Measurements from ENCODE around the gene ENOX1. TPM values are rescaled to one million over a fixed set of nuclear protein-coding genes. Genes with fewer than 3 reads are reported as not detected.

Gene ENOX1
- total and polyA plus RNA-seq, 4 donors: 0.33 to 7.7 (median 1.1) TPM

GRCh38 chr13:43776501-43777079, 10.2 kb downstream of the ENOX1 start:
- Histone ChIP-seq H3K4me3 (no peak overlapping the region), H3K9ac (ENCODE audit: insufficient read depth in 1 of 2, low read length in 2 of 2) (peak overlapping the region in 1 of 2 donors; percentile 13), H3K36me3 (ENCODE audit: control insufficient read depth in 4 of 4, insufficient read depth in 4 of 4, low read length in 4 of 4) (no peaks in the 10 kb centered on the region), H3K4me1 (ENCODE audit: control insufficient read depth in 5 of 5, insufficient read depth in 5 of 5, low read length in 5 of 5) (peaks cover 0 to 10% (median 0%) of the 10 kb centered on the region in 5 donors), H3K27ac (ENCODE audit: low read depth in 1 of 2, low read length in 1 of 2) (no peak overlapping the region), H3K9me3 (ENCODE audit: control insufficient read depth in 4 of 4, insufficient read depth in 3 of 4, low read length in 3 of 4) (no peaks in the 10 kb centered on the region), H3K27me3 (ENCODE audit: control insufficient read depth in 3 of 3, insufficient read depth in 3 of 3, low read length in 2 of 3) (no peaks in the 10 kb centered on the region)
- no peak for TF ChIP-seq CTCF (IDR thresholded peaks at IDR 0.05; ENCODE audit: control extremely low read depth, extremely low read depth)
- ATAC-seq (ENCODE audit: insufficient read depth, low FRiP score): no peak
- 78 to 82% methylated on average over 2 of the region's 2 CpGs for WGBS, 2 donors
- no peak for DNase-seq

GRCh38 chr13:43776006-43776405, 10.8 kb downstream of the ENOX1 start:
- H3K9ac ChIP-seq (ENCODE audit: insufficient read depth in 1 of 2, low read length in 2 of 2): no peak overlapping the region
- H3K27ac ChIP-seq (ENCODE audit: low read depth in 1 of 2, low read length in 1 of 2): no peak overlapping the region
- H3K9me3 ChIP-seq (ENCODE audit: control insufficient read depth in 4 of 4, insufficient read depth in 3 of 4, low read length in 3 of 4): no peaks in the 10 kb centered on the region
- no peak overlapping the region for H3K4me3 ChIP-seq
- no peak for TF ChIP-seq CTCF (IDR thresholded peaks at IDR 0.05; ENCODE audit: control extremely low read depth, extremely low read depth)
- no peaks in the 10 kb centered on the region for H3K36me3 ChIP-seq (ENCODE audit: control insufficient read depth in 4 of 4, insufficient read depth in 4 of 4, low read length in 4 of 4)
- 75 to 81% methylated on average over 2 of the region's 2 CpGs for WGBS, 2 donors
- DNase-seq (no peak), ATAC-seq (ENCODE audit: insufficient read depth, low FRiP score) (no peak)
- no peaks in the 10 kb centered on the region for H3K27me3 ChIP-seq (ENCODE audit: control insufficient read depth in 3 of 3, insufficient read depth in 3 of 3, low read length in 2 of 3)
- H3K4me1 ChIP-seq (ENCODE audit: control insufficient read depth in 5 of 5, insufficient read depth in 5 of 5, low read length in 5 of 5): peaks cover 0 to 12% (median 1%) of the 10 kb centered on the region in 5 donors

- Histone ChIP-seq H3K9me3 (ENCODE audit: control insufficient read depth in 4 of 4, insufficient read depth in 3 of 4, low read length in 3 of 4) (no peaks in the 10 kb centered on the region), H3K4me1 (ENCODE audit: control insufficient read depth in 5 of 5, insufficient read depth in 5 of 5, low read length in 5 of 5) (peaks cover 0 to 21% (median 9%) of the 10 kb centered on the region in 5 donors), H3K9ac (ENCODE audit: insufficient read depth in 1 of 2, low read length in 2 of 2) (no peak overlapping the region), H3K36me3 (ENCODE audit: control insufficient read depth in 4 of 4, insufficient read depth in 4 of 4, low read length in 4 of 4) (no peaks in the 10 kb centered on the region), H3K27me3 (ENCODE audit: control insufficient read depth in 3 of 3, insufficient read depth in 3 of 3, low read length in 2 of 3) (peaks cover 0 to 2% (median 0%) of the 10 kb centered on the region in 3 donors), H3K4me3 (no peak overlapping the region), H3K27ac (ENCODE audit: low read depth in 1 of 2, low read length in 1 of 2) (no peak overlapping the region)
- DNase-seq (no peak), ATAC-seq (ENCODE audit: insufficient read depth, low FRiP score) (no peak)
- TF ChIP-seq CTCF (IDR thresholded peaks at IDR 0.05; ENCODE audit: control extremely low read depth, extremely low read depth): no peak
- 88 to 94% methylated on average over 2 of the region's 2 CpGs for WGBS, 2 donors
These were observed 13.2 kb downstream of the ENOX1 start for GRCh38 chr13:43773602-43774001.

- Histone ChIP-seq H3K9ac (ENCODE audit: insufficient read depth in 1 of 2, low read length in 2 of 2) (no peak overlapping the region), H3K4me3 (no peak overlapping the region), H3K36me3 (ENCODE audit: control insufficient read depth in 4 of 4, insufficient read depth in 4 of 4, low read length in 4 of 4) (no peaks in the 10 kb centered on the region), H3K9me3 (ENCODE audit: control insufficient read depth in 4 of 4, insufficient read depth in 3 of 4, low read length in 3 of 4) (no peaks in the 10 kb centered on the region), H3K27ac (ENCODE audit: low read depth in 1 of 2, low read length in 1 of 2) (no peak overlapping the region), H3K4me1 (ENCODE audit: control insufficient read depth in 5 of 5, insufficient read depth in 5 of 5, low read length in 5 of 5) (peaks cover 5 to 39% (median 10%) of the 10 kb centered on the region in 5 donors), H3K27me3 (ENCODE audit: control insufficient read depth in 3 of 3, insufficient read depth in 3 of 3, low read length in 2 of 3) (peaks cover 0 to 2% (median 0%) of the 10 kb centered on the region in 3 donors)
- ATAC-seq (ENCODE audit: insufficient read depth, low FRiP score) (no peak), DNase-seq (peak in 2 of 3 donors; percentile 56 to 66)
- WGBS, 2 donors: 77 to 80% methylated on average over 3 of the region's 3 CpGs
- no peak for TF ChIP-seq CTCF (IDR thresholded peaks at IDR 0.05; ENCODE audit: control extremely low read depth, extremely low read depth)
These were observed 15.9 kb downstream of the ENOX1 start for GRCh38 chr13:43770871-43771270.
